Trophoblast cell (in vitro differentiated cells and primary cell): Measurements from ENCODE around the gene SLC31A1.
"Not testable (repeated sequence)": the region's sequence is repeated elsewhere in the genome, so short reads cannot be mapped to it uniquely, and the experiment has no call there.

Experiments
- DNase-seq, 2 donors: peaks; one replicate each; pipeline ENCODE4 v3.0.0-alpha.2; 2016
- H2AFZ ChIP-seq: 2 replicates; pipeline ENCODE4 v1.6.1; 2013; ENCODE audit warnings: low read length, moderate library complexity, mild to moderate bottlenecking; ENCODE audit not compliant: insufficient read depth, poor library complexity
- H2AK5ac ChIP-seq: 2 replicates; pipeline ENCODE4 v1.6.1; 2013; ENCODE audit warnings: mild to moderate bottlenecking, low read length
- H2BK120ac ChIP-seq: 2 replicates; pipeline ENCODE4 v1.6.1; 2013; ENCODE audit warnings: low read length, mild to moderate bottlenecking, moderate library complexity; ENCODE audit not compliant: insufficient read depth, poor library complexity
- H2BK12ac ChIP-seq: 2 replicates; pipeline ENCODE4 v1.6.1; 2013; ENCODE audit warnings: mild to moderate bottlenecking, low read length, moderate library complexity
- H2BK5ac ChIP-seq: 2 replicates; pipeline ENCODE4 v1.6.1; 2013; ENCODE audit warnings: low read length, low read depth, moderate library complexity, mild to moderate bottlenecking; ENCODE audit not compliant: poor library complexity
- H3K14ac ChIP-seq: 2 replicates; pipeline ENCODE4 v1.6.1; 2013; ENCODE audit warnings: mild to moderate bottlenecking, low read length
- H3K18ac ChIP-seq: 2 replicates; pipeline ENCODE4 v1.6.1; 2013; ENCODE audit warnings: mild to moderate bottlenecking, low read length
- H3K23ac ChIP-seq: 2 replicates; pipeline ENCODE4 v1.6.1; 2013; ENCODE audit warnings: low read length
- H3K27ac ChIP-seq: 2 replicates; pipeline ENCODE4 v1.5.1; 2013; ENCODE audit warnings: low read depth, mild to moderate bottlenecking, inconsistent platforms, low read length, moderate library complexity
- H3K27me3 ChIP-seq: 2 replicates; pipeline ENCODE4 v1.6.1; 2013; ENCODE audit warnings: inconsistent platforms, mild to moderate bottlenecking, low read length, moderate library complexity; ENCODE audit not compliant: insufficient read depth
- H3K36me3 ChIP-seq, 2 experiments: 1 replicate in 1 of 2; 2 replicates in 1 of 2; pipeline ENCODE4 v1.6.1; 2013; ENCODE audit warnings: low read length in 2 of 2, mild to moderate bottlenecking in 2 of 2, moderate library complexity in 1 of 2; ENCODE audit not compliant: insufficient read depth in 2 of 2, control insufficient read depth in 1 of 2
- H3K4ac ChIP-seq: 2 replicates; pipeline ENCODE4 v1.6.1; 2013; ENCODE audit warnings: low read depth, mild to moderate bottlenecking, low read length, moderate library complexity
- H3K4me1 ChIP-seq, 2 experiments: 1 replicate in 1 of 2; 2 replicates in 1 of 2; pipeline ENCODE4 v1.6.1; 2013; ENCODE audit warnings: low read length in 2 of 2, mild to moderate bottlenecking in 2 of 2, moderate library complexity in 1 of 2; ENCODE audit not compliant: insufficient read depth in 2 of 2, control insufficient read depth in 1 of 2
- H3K4me2 ChIP-seq: 2 replicates; pipeline ENCODE4 v1.6.1; 2013; ENCODE audit warnings: inconsistent platforms, mild to moderate bottlenecking, low read length, moderate library complexity
- H3K4me3 ChIP-seq: 2 replicates; pipeline ENCODE4 v1.5.1; 2013; ENCODE audit warnings: mild to moderate bottlenecking, low read depth, low read length, inconsistent platforms
- H3K79me1 ChIP-seq: one replicate; pipeline ENCODE4 v1.6.1; 2013; ENCODE audit warnings: low read length
- H3K79me2 ChIP-seq: 2 replicates; pipeline ENCODE4 v1.6.1; 2013; ENCODE audit warnings: low read length, mild to moderate bottlenecking; ENCODE audit not compliant: control insufficient read depth, insufficient read depth, poor library complexity
- H3K9ac ChIP-seq: 2 replicates; pipeline ENCODE4 v1.6.1; 2013; ENCODE audit warnings: mild to moderate bottlenecking, low read length
- H3K9me3 ChIP-seq: 2 replicates; pipeline ENCODE4 v1.6.1; 2013; ENCODE audit warnings: low read depth, mild to moderate bottlenecking, control low read depth, inconsistent platforms, low read length; ENCODE audit not compliant: insufficient read depth
- H4K12ac ChIP-seq: 2 replicates; pipeline ENCODE4 v1.6.1; 2013; ENCODE audit warnings: low read depth, mild to moderate bottlenecking, low read length, moderate library complexity
- H4K8ac ChIP-seq: 2 replicates; pipeline ENCODE4 v1.6.1; 2013; ENCODE audit warnings: low read depth, mild to moderate bottlenecking, low read length, moderate library complexity
- H4K91ac ChIP-seq: one replicate; pipeline ENCODE4 v1.6.1; 2013; ENCODE audit warnings: low read depth, mild to moderate bottlenecking, low read length, moderate library complexity
- WGBS: extraction: QIAGEN DNeasy Blood & Tissue Kit; methylation state at CpG from one replicate; pipeline ENCODE4 v1.1.7; 2013; ENCODE audit warnings: missing lambda C conversion rate; ENCODE audit not compliant: insufficient read length, insufficient coverage; ENCODE audit errors: extremely low coverage; 5-methylcytosine and 5-hydroxymethylcytosine counted together

The SLC31A1 gene

DNA sequence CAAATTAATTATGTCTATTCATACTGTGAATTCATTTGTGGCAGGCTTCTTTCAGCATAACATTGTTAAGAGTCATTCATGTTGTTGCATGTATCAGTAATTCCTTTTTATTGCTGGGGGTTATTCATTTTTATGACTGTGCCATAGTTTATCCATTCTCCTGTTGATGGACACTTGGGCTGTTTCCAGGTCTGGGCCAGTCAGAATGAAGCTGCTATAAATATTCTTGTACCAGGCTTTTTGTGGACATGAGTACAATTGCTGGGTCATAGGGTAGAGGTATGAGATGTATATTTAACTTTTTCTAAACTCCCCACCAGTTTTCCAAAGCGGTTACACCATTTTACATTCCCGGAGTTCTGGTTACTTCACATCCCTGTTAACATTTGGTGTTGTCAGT lies 67.7 kb downstream of the SLC31A1 start:
- Histone ChIP-seq H3K4me3 (no peak overlapping the region), H3K4me1 (no peaks in the 10 kb centered on the region), H3K23ac (no peak overlapping the region), H3K27me3 (no peaks in the 10 kb centered on the region), H3K4ac (no peak overlapping the region), H3K27ac (no peak overlapping the region), H3K4me2 (no peak overlapping the region), H2BK5ac (no peak overlapping the region), H2AFZ (no peak overlapping the region), H3K36me3 (peaks cover 33 to 67% of the 10 kb centered on the region in 2 experiments), H2AK5ac (no peak overlapping the region), H3K14ac (no peak overlapping the region), H3K79me1 (no peaks in the 10 kb centered on the region), H4K8ac (no peak overlapping the region), H4K12ac (no peak overlapping the region), H3K9me3 (no peaks in the 10 kb centered on the region), H4K91ac (no peak overlapping the region), H3K79me2 (no peaks in the 10 kb centered on the region), H3K18ac (no peak overlapping the region), H2BK12ac (no peak overlapping the region), H2BK120ac (no peak overlapping the region), H3K9ac (no peak overlapping the region)
- no CpG with 5 or more reads among the region's 2 CpGs for WGBS
- no peak for DNase-seq

DNA sequence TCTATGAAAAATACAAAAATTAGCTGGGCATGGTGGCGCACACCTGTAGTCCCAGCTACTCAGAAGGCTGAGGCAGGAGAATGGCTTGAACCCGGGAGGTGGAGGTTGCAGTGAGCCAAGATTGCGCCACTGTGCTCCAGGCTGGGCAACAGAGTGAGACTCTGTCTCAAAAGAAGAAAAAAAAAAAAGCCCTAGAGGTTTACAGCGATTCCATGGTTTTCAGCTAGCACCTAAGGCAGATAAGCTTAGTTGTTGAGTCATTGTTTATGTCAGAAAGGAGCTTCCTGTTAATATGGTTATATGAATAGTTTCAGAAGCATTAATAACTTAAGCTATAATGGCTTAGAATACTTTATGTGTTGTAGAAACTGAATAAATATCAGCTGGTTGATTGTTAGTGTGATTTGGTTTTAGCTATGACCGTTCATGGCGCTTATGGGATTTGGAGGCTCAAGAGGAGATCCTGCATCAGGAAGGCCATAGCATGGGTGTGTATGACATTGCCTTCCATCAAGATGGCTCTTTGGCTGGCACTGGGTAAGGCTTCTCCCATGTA lies 68.8 kb downstream of the SLC31A1 start:
- H3K23ac ChIP-seq: no peak overlapping the region
- no peaks in the 10 kb centered on the region for H3K79me1 ChIP-seq
- no peak overlapping the region for H3K27ac ChIP-seq
- no peak overlapping the region for H4K8ac ChIP-seq
- no peaks in the 10 kb centered on the region for H3K79me2 ChIP-seq
- no peak overlapping the region for H2AK5ac ChIP-seq
- no peaks in the 10 kb centered on the region for H3K4me1 ChIP-seq
- H3K4me2 ChIP-seq: no peak overlapping the region
- no peak overlapping the region for H3K18ac ChIP-seq
- no peak overlapping the region for H2BK120ac ChIP-seq
- no peak overlapping the region for H2BK12ac ChIP-seq
- H3K14ac ChIP-seq: no peak overlapping the region
- no peaks in the 10 kb centered on the region for H3K27me3 ChIP-seq
- H4K91ac ChIP-seq: no peak overlapping the region
- WGBS: no CpG with 5 or more reads among the region's 6 CpGs
- no peaks in the 10 kb centered on the region for H3K9me3 ChIP-seq
- H2BK5ac ChIP-seq: no peak overlapping the region
- no peak overlapping the region for H4K12ac ChIP-seq
- no peak overlapping the region for H3K9ac ChIP-seq
- peaks cover 31 to 59% of the 10 kb centered on the region in 2 experiments for H3K36me3 ChIP-seq
- H2AFZ ChIP-seq: no peak overlapping the region
- H3K4me3 ChIP-seq: no peak overlapping the region
- H3K4ac ChIP-seq: no peak overlapping the region
- DNase-seq: no peak

DNA sequence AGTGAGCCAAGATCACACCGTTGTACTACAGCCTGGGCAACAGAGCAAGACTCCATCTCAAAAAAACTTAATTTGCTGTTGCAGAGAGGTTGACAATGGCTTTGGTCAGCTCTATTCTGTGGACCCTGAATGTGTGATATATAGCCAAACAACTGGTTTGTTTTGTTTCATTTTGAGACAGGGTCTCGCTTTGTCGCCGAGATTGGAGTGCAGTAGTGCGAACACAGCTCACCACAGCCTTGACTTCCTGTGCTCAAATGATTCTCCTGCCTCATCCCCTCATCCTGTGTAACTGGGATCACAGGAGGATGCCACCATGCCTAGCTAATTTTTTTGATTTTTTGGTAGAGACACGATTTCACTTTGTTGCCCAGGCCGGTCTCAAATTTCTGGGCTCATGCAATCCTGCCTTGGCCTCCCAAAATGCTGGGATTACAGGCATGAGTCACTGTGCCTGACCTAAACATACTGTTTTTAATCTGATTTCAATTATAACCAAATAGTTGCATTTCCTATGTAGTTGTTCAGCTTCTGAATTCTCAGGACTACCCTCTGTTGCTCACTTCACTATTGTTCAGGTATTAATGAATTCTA lies 72.0 kb downstream of the SLC31A1 start:
- no CpG with 5 or more reads among the region's 7 CpGs for WGBS
- Histone ChIP-seq H3K27ac (no peak overlapping the region), H3K9me3 (no peaks in the 10 kb centered on the region)

DNA sequence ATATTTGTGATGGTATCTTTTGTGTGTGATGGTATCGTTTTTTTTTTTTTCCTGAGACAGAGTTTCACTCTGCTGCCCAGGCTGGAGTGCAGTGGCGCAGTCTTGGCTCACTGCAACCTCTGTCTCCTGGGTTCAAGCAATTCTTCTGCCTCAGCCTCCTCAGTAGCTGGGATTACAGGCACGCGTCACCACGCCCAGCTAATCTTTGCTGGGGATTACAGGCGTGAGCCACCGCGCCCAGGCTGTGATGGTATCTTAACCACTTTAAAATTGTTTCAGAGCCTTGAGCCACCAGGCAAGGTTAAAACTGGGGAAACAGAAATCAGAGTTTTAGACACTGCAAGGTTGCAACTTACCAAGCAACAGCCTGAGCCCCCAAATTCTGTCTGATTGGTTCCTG lies 74.9 kb downstream of the SLC31A1 start:
- H3K4me3 ChIP-seq, H4K8ac ChIP-seq, H3K4me2 ChIP-seq, H3K14ac ChIP-seq, H3K27me3 ChIP-seq, H3K79me1 ChIP-seq, H3K4ac ChIP-seq, H2BK120ac ChIP-seq, H4K91ac ChIP-seq, H3K9me3 ChIP-seq, H2AFZ ChIP-seq, H3K4me1 ChIP-seq, H3K18ac ChIP-seq, H2BK5ac ChIP-seq, H2BK12ac ChIP-seq, H3K9ac ChIP-seq, H3K79me2 ChIP-seq, H3K27ac ChIP-seq, H4K12ac ChIP-seq, DNase-seq, H3K23ac ChIP-seq, H2AK5ac ChIP-seq: not testable (repeated sequence)
- WGBS: no CpG with 5 or more reads among the region's 8 CpGs
- peaks cover 16 to 17% of the 10 kb centered on the region in 2 experiments for H3K36me3 ChIP-seq

More for the DNA sequence above, 72.0 kb downstream of the SLC31A1 start:
- no peak overlapping the region for H2BK5ac ChIP-seq
- no peak overlapping the region for H3K14ac ChIP-seq
- H2AK5ac ChIP-seq: no peak overlapping the region
- H3K4me2 ChIP-seq: no peak overlapping the region
- no peak overlapping the region for H4K8ac ChIP-seq
- DNase-seq: no peak
- H3K4ac ChIP-seq: no peak overlapping the region
- H3K79me1 ChIP-seq: no peaks in the 10 kb centered on the region
- H3K4me3 ChIP-seq: no peak overlapping the region
- H2AFZ ChIP-seq: no peak overlapping the region
- no peak overlapping the region for H3K9ac ChIP-seq
- H3K36me3 ChIP-seq: peaks cover 21 to 39% of the 10 kb centered on the region in 2 experiments
- no peaks in the 10 kb centered on the region for H3K4me1 ChIP-seq
- no peaks in the 10 kb centered on the region for H3K27me3 ChIP-seq
- H4K91ac ChIP-seq: no peak overlapping the region
- H3K18ac ChIP-seq: no peak overlapping the region
- H4K12ac ChIP-seq: no peak overlapping the region
- H2BK12ac ChIP-seq: no peak overlapping the region
- no peaks in the 10 kb centered on the region for H3K79me2 ChIP-seq
- no peak overlapping the region for H3K23ac ChIP-seq
- H2BK120ac ChIP-seq: no peak overlapping the region
